Left colon (tissue), 2 donors: ENCODE measurements around the gene CCDC181. TPM values are rescaled to one million over a fixed set of nuclear protein-coding genes. Genes with fewer than 3 reads are reported as not detected.

Experiments
- ATAC-seq: fragments of 200-7000 bp; cut with Tn5 transposase; one replicate; pipeline ENCODE4 v1.9.1; 2020; ENCODE audit warnings: mild to moderate bottlenecking, moderate library complexity
- DNase-seq, 2 donors: peaks; one replicate each; pipeline ENCODE4 v3.0.0-alpha.2; 2020
- intact Hi-C, 2 donors: fragments of 100-400 bp; cut with DNase I in 1 of 2; cut with micrococcal nuclease in 1 of 2; formaldehyde crosslinking; loops; one replicate each; pipeline versions ENCODE4 v1.11.2 to v1.14.0; 2022; cut with DNase I, micrococcal nuclease
- total RNA-seq, 2 donors: library from RNA; stranded (reverse); fragmentation: NEBNext Ultra II Directional; extraction: Animal tissue kit (Norgen Biotek cat#: 25700); gene quantifications; one replicate each; pipeline ENCODE4 v1.2.1, GENCODE V29; 2021
- donor health status: DM: no; HTN: no; CAD: no.
- donor health status: DM: yes; HTN: yes; CAD: no.

The CCDC181 gene
- total RNA-seq, 2 donors from 2014 or later, result 0.11 to 0.15 TPM

DNA sequence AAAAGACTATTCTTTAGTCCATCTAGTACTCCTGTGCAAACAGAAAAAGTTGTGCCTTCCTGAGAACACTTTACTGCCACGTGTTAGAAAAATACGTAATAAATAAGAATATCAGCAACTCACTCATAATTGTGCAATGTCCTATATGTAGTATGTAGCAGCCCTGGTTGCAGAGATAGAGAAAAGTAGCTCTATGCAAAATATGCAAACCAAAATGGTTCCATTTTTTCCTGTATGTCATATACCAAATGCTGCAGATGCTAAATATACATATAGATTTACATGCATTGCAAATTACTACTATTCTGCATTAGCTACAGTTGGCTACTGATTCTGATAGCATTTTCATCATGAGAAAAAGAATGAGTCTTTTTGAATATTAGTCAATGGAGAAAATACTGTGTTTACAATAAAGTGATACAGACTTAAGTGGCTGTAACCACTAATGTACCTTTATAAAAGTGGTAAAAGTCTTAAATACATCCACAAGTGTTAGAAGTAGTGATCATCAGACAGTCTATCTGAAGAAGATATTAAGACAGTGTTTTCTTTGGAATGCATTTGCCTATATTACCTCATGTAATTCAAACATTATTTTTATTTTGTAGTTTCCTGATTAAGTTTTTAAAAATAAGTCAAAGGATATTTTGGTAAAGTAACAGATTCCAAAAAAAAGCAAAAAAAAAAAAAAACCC lies 79.4 kb downstream of the CCDC181 start:
- intact Hi-C loops, result loop anchor here in 1 of 2 donors (2.0 kb wide), 1 partner anchor 743 kb away; no protein-coding TSS in a partner anchor
- DNase-seq, result no peak
- no peak for ATAC-seq

DNA sequence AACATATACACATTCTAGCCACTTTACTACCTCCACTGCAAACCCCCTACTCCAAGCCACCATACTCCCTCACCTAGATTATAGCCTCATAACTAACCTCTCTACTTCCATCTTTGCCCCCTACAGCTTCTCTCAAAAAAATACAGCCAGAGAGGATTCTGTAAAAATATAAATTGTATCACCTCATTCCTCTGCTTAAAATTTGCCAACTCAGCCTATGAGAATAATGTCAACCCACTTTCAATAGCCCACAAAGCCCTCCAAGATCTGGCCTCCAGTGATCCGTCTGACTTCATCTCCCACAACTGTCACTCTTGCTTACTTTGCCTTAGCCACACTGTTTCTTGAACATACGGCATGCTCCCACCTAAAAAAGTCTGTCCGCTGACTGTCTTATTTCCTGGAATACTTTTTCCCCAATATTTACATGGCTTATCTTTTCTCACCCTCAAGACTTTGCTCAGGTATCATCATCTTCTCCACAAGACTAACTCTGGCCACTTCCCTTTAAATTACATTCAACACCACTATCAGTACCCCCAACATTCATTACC lies 81.2 kb downstream of the CCDC181 start:
- ATAC-seq (no peak), DNase-seq (no peak)
- intact Hi-C loops, result no loop called here

DNA sequence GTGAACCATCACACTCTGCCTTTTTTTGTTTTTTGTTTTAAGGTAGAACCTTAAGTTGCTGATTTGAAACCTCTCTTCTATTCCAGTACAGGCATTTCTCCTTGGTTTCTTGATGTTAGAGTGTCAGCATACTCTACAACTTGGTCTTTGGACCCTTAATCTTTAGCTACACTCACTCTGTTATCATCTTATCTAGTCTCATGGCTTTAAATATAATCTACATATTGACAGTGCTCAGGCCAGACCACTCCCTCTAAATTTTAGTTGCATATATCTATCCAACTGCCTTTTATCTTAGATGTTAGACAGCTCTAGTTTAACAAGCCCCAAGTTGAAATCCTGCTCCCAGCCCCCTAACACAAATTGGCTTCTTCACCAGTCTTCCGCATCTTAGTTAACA lies 81.8 kb downstream of the CCDC181 start:
- ATAC-seq (peak; percentile 29), DNase-seq (no peak)
- intact Hi-C loops, result no loop called here

Other genes starting within 250 kb of the CCDC181 start
- 1 to 10 TPM; 3.5 to 5.5 TPM for gene NME7, start 59.7 kb downstream of the CCDC181 start, total RNA-seq
- gene BLZF1, start 59.3 kb downstream of the CCDC181 start, total RNA-seq, result 10 to 100 TPM; 18.5 to 26.9 TPM
- 1 to 10 TPM; 7.3 to 8.4 TPM for gene SLC19A2, start 58.5 kb upstream of the CCDC181 start, total RNA-seq
- 1 to 10 TPM; 1.2 TPM for gene F5, start 159.0 kb upstream of the CCDC181 start, total RNA-seq
- 1 to 10 TPM; 1.5 to 3.0 TPM for gene SELP, start 202.7 kb upstream of the CCDC181 start, total RNA-seq